SK-N-SH (cell line): Measurements from ENCODE around the gene MROH7. TPM values are rescaled to one million over a fixed set of nuclear protein-coding genes. Genes with fewer than 3 reads are reported as not detected.

Experiments
- CTCF ChIA-PET: fragments of 300-600, 350-600 bp; formaldehyde crosslinking; extraction: SDS; loops from one replicate; lab custom pipeline; 2021; lab: Yijun Ruan, JAX
- POLR2A ChIA-PET: fragments of 350-600 bp; sonication (Branson Sonifier 250); formaldehyde crosslinking; extraction: SDS; loops from one replicate; lab custom pipeline; 2020; ENCODE audit warnings: antibody characterized with exemption, inconsistent platforms; lab: Yijun Ruan, JAX
- DNase-seq: peaks from one replicate; pipeline ENCODE4 v3.0.0; 2012
- H2AFZ ChIP-seq: fragments of 200-600 bp; sonication (generic); 2 replicates; pipeline ENCODE4 v1.8.1; 2016; ENCODE audit warnings: antibody characterized with exemption, mild to moderate bottlenecking, low read depth
- H3F3A ChIP-seq: fragments of 200-600 bp; sonication (generic); replicated peaks from 2 replicates; pipeline ENCODE3; 2016; ENCODE audit warnings: antibody characterized with exemption, mild to moderate bottlenecking; ENCODE audit not compliant: insufficient read depth
- H3K27ac ChIP-seq, 2 experiments: fragments of 200-500 bp in 1 of 2; fragments of 200-600 bp in 1 of 2; sonication (Bioruptor generic) in 1 of 2; sonication (generic), shearing (Covaris generic) in 1 of 2; 2 replicates each; pipeline versions ENCODE4 v1.5.1 to v1.6.1; 2014 to 2016; ENCODE audit warnings: low read depth in 2 of 2, inconsistent platforms in 1 of 2, low read length in 1 of 2, mild to moderate bottlenecking in 1 of 2, mixed read lengths in 1 of 2
- H3K27me3 ChIP-seq: fragments of 200-600 bp; sonication (generic), shearing (Covaris generic); 2 replicates; pipeline ENCODE4 v1.6.1; 2016; ENCODE audit warnings: mixed run types; ENCODE audit not compliant: insufficient read depth
- H3K36me3 ChIP-seq, 2 experiments: fragments of 200-500 bp in 1 of 2; fragments of 200-600 bp in 1 of 2; sonication (Bioruptor generic) in 1 of 2; sonication (generic) in 1 of 2; replicated peaks in 1 of 2; 2 replicates each; pipeline versions ENCODE3 to v1.5.1; 2014 to 2016; ENCODE audit warnings: low read length in 1 of 2, mild to moderate bottlenecking in 1 of 2; ENCODE audit not compliant: insufficient read depth in 2 of 2, control insufficient read depth in 1 of 2
- H3K4me1 ChIP-seq, 2 experiments: fragments of 200-500 bp in 1 of 2; fragments of 200-600 bp in 1 of 2; sonication (Bioruptor generic) in 1 of 2; sonication (generic), shearing (Covaris generic) in 1 of 2; 2 replicates each; pipeline versions ENCODE4 v1.5.1 to v1.6.1; 2014 to 2016; ENCODE audit warnings: low read depth in 1 of 2, low read length in 1 of 2, mixed run types in 1 of 2; ENCODE audit not compliant: insufficient read depth in 2 of 2, control insufficient read depth in 1 of 2
- H3K4me2 ChIP-seq: fragments of 200-600 bp; sonication (generic), shearing (Covaris generic); 2 replicates; pipeline ENCODE4 v1.6.1; 2017; ENCODE audit warnings: mixed run types
- H3K4me3 ChIP-seq, 2 experiments: fragments of 200-500 bp in 1 of 2; fragments of 200-600 bp in 1 of 2; sonication (Bioruptor generic) in 1 of 2; sonication (generic), shearing (Covaris generic) in 1 of 2; 2 replicates each; pipeline versions ENCODE4 v1.5.1 to v1.8.1; 2014 to 2016; ENCODE audit warnings: low read depth in 2 of 2, inconsistent platforms in 1 of 2, low read length in 1 of 2, mild to moderate bottlenecking in 1 of 2, mixed read lengths in 1 of 2, moderate library complexity in 1 of 2
- H3K79me2 ChIP-seq: fragments of 200-600 bp; sonication (generic); 2 replicates; pipeline ENCODE4 v1.8.1; 2017; ENCODE audit warnings: mild to moderate bottlenecking; ENCODE audit not compliant: insufficient read depth
- H3K9ac ChIP-seq: fragments of 200-600 bp; sonication (generic); 2 replicates; pipeline ENCODE4 v1.6.1; 2017; ENCODE audit warnings: mixed run types
- H3K9me2 ChIP-seq: fragments of 200-600 bp; sonication (generic); 2 replicates; pipeline ENCODE4 v1.6.1; 2017; ENCODE audit warnings: mixed run types
- H3K9me3 ChIP-seq: fragments of 200-600 bp; sonication (generic); 2 replicates; pipeline ENCODE4 v1.6.1; 2017; ENCODE audit warnings: mixed run types, mild to moderate bottlenecking, moderate library complexity
- H4K20me1 ChIP-seq: fragments of 200-600 bp; sonication (generic); 2 replicates; pipeline ENCODE4 v1.6.1; 2017; ENCODE audit warnings: mild to moderate bottlenecking, mixed run types; ENCODE audit not compliant: insufficient read depth
- ELF1 ChIP-seq: IDR thresholded peaks from 2 replicates; pipeline ENCODE4 v1.4.0; 2012
- EZH2phosphoT487 ChIP-seq: fragments of 200-600 bp; sonication (generic); IDR thresholded peaks from 2 replicates; pipeline ENCODE4 v1.6.1; 2017; ENCODE audit warnings: low read depth, mixed run types, mild to moderate bottlenecking, antibody characterized with exemption, moderate library complexity, borderline replicate concordance
- FOXM1 ChIP-seq: IDR thresholded peaks from 2 replicates; pipeline ENCODE4 v1.4.0; 2012; ENCODE audit warnings: low read depth, mild to moderate bottlenecking
- GATA2 ChIP-seq: sonication (generic); formaldehyde crosslinking; IDR thresholded peaks from 2 replicates; pipeline ENCODE4 v1.5.0; 2020; ENCODE audit warnings: mild to moderate bottlenecking, missing genetic modification reagents
- MEF2A ChIP-seq: IDR thresholded peaks from 2 replicates; pipeline ENCODE4 v1.4.0; 2012; ENCODE audit warnings: low read depth, borderline replicate concordance
- NRF1 ChIP-seq: IDR thresholded peaks from 2 replicates; pipeline ENCODE4 v1.6.1; 2012; ENCODE audit warnings: low read depth, mild to moderate bottlenecking, low read length
- RCOR1 ChIP-seq: fragments of 150-350 bp; IDR thresholded peaks from 2 replicates; pipeline ENCODE4 v1.6.1; 2017; ENCODE audit warnings: antibody characterized with exemption, low read length
- RXRA ChIP-seq: IDR thresholded peaks from 2 replicates; pipeline ENCODE4 v1.4.0; 2012; ENCODE audit warnings: low read depth, mild to moderate bottlenecking, borderline replicate concordance
- SIN3A ChIP-seq: IDR thresholded peaks from 2 replicates; pipeline ENCODE4 v1.6.1; 2012; ENCODE audit warnings: low read depth, mild to moderate bottlenecking, low read length, moderate library complexity, borderline replicate concordance
- TCF12 ChIP-seq: IDR thresholded peaks from 2 replicates; pipeline ENCODE4 v1.4.0; 2012
- TEAD4 ChIP-seq: IDR thresholded peaks from 2 replicates; pipeline ENCODE4 v1.4.0; 2012; ENCODE audit warnings: mild to moderate bottlenecking, borderline replicate concordance; ENCODE audit not compliant: insufficient read depth
- ZBTB33 ChIP-seq: IDR thresholded peaks from 2 replicates; pipeline ENCODE4 v1.4.0; 2012; ENCODE audit warnings: low read depth, borderline replicate concordance
- WGBS: methylation state at CpG from one replicate; pipeline ENCODE4 v1.1.6; 2017; ENCODE audit warnings: low lambda C conversion rate; 5-methylcytosine and 5-hydroxymethylcytosine counted together
- polyA plus RNA-seq, 3 experiments: library from polyadenylated mRNA; depleted of rRNA; stranded (reverse); fragments of >200 nt; gene quantifications; 2 replicates each; pipeline ENCODE4 v1.2.3, GENCODE V29; 2012
- TF ChIP-seq, protein P1 (sequence below): fragments of 150-350 bp; IDR thresholded peaks from 2 replicates; pipeline ENCODE4 v1.6.1; 2016; ENCODE audit warnings: mild to moderate bottlenecking, low read depth, low read length

The MROH7 gene
- polyA plus RNA-seq, 1 of the 3 experiments (the other 2 are of a cell fraction): 0.51 TPM

GRCh38 chr1:54645806-54646676 is 4.5 kb downstream of the MROH7 start:
- H3K4me1 ChIP-seq: no peaks in the 10 kb centered on the region
- H3K36me3 ChIP-seq: no peaks in the 10 kb centered on the region
- no peaks in the 10 kb centered on the region for H4K20me1 ChIP-seq
- 85% methylated on average over 7 of the region's 7 CpGs for WGBS
- H3K9me2 ChIP-seq: no peaks in the 10 kb centered on the region
- no peak overlapping the region for H2AFZ ChIP-seq
- no peak overlapping the region for H3K27ac ChIP-seq
- no peaks in the 10 kb centered on the region for H3F3A ChIP-seq
- ChIA-PET CTCF (no interaction called here), POLR2A (no interaction called here)
- no peak overlapping the region for H3K4me2 ChIP-seq
- 0 out of 2 replicates have a peak, but pooled peaks cover 7% of the 10 kb centered on the region for H3K9me3 ChIP-seq
- no peak overlapping the region for H3K4me3 ChIP-seq
- no peaks in the 10 kb centered on the region for H3K27me3 ChIP-seq
- no peak for TF ChIP-seq RXRA
- no peak for TF ChIP-seq ELF1
- TF ChIP-seq TEAD4: no peak
- TF ChIP-seq EZH2phosphoT487: no peak
- no peak for TF ChIP-seq MEF2A
- no peak for TF ChIP-seq FOXM1
- no peak for TF ChIP-seq NRF1
- no peak for TF ChIP-seq ZBTB33
- TF ChIP-seq, protein P1, sequence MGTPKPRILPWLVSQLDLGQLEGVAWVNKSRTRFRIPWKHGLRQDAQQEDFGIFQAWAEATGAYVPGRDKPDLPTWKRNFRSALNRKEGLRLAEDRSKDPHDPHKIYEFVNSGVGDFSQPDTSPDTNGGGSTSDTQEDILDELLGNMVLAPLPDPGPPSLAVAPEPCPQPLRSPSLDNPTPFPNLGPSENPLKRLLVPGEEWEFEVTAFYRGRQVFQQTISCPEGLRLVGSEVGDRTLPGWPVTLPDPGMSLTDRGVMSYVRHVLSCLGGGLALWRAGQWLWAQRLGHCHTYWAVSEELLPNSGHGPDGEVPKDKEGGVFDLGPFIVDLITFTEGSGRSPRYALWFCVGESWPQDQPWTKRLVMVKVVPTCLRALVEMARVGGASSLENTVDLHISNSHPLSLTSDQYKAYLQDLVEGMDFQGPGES: no peak
- TF ChIP-seq RCOR1: no peak
- no peak for TF ChIP-seq GATA2
- no peak for TF ChIP-seq TCF12
- no peak for TF ChIP-seq SIN3A
- no peak for DNase-seq
- H3K9ac ChIP-seq: no peak overlapping the region
- no peaks in the 10 kb centered on the region for H3K79me2 ChIP-seq
